Cardiac muscle cell (in vitro differentiated cells and primary cell): Measurements from ENCODE around the gene IMMP1L. TPM values are rescaled to one million over a fixed set of nuclear protein-coding genes. Genes with fewer than 3 reads are reported as not detected.

ENCODE experiments used
- polyA plus RNA-seq: library from polyadenylated mRNA; unstranded; fragments of >200 nt; fragmentation: Nextera tagmentation; extraction: Ambion mirVana; gene quantifications from 2 replicates; pipeline ENCODE4 v1.2.1, GENCODE V29; 2016
- total RNA-seq: library from RNA; depleted of rRNA; stranded (reverse); fragments of >200 nt; gene quantifications from 2 replicates; pipeline ENCODE4 v1.2.3, GENCODE V29; 2016

IMMP1L gene
- total and polyA plus RNA-seq, 2 experiments from 2014 or later = 35.5 to 140 TPM

Other genes starting within 250 kb of the IMMP1L start
- 1.0 and 1.1 TPM in 2 replicates for gene DCDC1, start 139.9 kb downstream of the IMMP1L start, total RNA-seq
- 0.76 TPM in 1 of 2 replicates, not detected in the other for gene DCDC1, start 139.9 kb downstream of the IMMP1L start, polyA plus RNA-seq
- 12.1 and 12.2 TPM in 2 replicates for gene DNAJC24, start 139.8 kb downstream of the IMMP1L start, total RNA-seq
- gene DNAJC24, start 139.8 kb downstream of the IMMP1L start, polyA plus RNA-seq = 6.1 and 13.8 TPM in 2 replicates
- 22.1 and 28.7 TPM in 2 replicates for gene ELP4, start 145 bp upstream of the IMMP1L start, total RNA-seq
- 16.6 and 28.5 TPM in 2 replicates for gene ELP4, start 145 bp upstream of the IMMP1L start, polyA plus RNA-seq